GM19238 (cell line): Measurements from ENCODE around the gene PTGFRN.

ENCODE experiments used
- DNase-seq: peaks from one replicate; pipeline ENCODE4 v3.0.0; 2011; ENCODE audit warnings: low spot score; ENCODE audit not compliant: insufficient read length

Gene PTGFRN

DNA sequence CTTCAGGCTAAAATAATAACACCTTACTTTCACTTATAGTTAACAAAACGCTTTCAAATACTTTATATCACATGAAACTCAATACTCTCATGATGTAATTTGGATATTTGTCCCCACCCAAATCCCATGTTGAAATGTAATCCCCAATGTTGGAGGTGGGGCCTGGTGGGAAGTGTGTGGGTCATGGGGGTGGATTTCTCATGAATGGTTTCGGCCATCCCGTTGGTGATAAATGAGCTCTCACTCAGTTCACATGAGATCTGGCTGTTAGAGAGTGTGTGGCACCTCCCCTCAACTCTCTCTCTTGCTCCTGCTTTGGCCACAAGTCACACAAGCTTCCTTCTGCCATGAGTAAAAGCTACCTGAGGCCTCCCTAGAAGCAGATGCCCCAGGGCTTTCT, 22.5 kb upstream of the PTGFRN start:
- no peak for DNase-seq

DNA sequence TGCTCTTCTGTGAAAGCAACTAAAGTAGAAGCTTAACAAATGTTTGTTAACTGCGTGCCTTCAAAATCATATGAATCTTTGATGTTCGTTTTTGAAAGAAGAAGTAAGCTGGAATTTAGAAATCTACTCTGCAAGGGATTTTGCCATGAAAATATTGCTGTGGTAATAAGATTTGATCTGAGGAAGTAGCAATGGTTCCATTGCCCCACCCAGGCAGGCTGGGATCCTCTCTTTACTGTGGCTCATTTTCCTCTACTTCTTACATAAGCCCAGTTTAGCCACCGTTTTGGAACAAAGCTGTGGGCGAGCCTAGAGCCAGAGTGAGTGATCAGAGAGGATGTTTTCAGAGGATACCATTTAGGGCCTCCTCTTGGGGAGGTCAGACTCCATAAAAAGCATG, 20.3 kb upstream of the PTGFRN start:
- no peak for DNase-seq

DNA sequence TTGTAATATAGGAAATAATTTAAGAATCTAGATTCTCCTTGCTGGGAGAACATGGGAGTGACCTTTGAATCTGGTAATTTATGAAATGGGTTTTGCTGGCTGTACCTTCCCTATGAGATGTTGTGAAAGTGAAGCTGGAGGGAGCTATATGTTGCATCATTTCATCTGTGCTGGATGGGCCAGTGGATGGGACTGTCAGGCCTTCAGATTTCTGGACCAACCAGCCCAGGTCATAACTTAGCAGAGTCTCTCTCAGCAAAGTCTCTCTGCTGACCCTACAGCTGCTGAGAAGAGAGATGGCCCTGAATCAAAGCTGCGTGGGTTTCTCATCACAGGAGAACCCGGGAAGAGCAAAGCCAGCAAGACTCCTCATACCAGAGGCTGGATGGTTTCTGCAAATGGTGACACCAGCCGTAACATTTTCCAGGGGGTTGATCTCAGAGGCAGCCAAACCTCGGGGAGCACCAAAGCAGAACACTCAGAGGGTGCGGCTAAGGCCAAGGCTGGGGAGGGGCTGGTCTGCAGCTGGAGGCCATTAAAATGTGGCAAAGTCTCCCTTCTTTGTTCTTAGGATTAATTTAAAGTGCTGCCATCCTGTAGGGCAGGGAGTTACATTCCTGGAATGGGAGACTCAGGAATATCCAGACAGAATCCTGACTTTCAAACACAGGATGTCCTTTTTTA, 18.2 kb upstream of the PTGFRN start:
- no peak for DNase-seq

DNA sequence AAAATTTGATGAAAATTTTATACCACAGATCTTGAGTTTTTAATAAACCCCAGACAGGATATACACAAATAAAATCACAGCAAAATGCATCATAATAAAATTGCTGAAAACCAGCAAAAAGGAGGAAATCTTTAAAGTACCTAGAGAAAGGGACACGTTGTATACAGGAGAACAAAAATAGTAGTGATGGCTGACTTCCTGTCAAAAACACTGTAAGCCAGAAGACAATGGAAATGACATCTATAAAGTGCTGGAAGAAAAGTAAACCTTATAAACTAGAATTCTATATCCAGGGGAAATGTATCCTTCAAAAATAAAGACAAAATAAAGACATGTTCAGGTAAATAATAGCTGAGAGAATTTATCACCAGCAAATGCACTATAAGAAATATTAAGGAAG, 14.6 kb upstream of the PTGFRN start:
- DNase-seq = no peak

DNA sequence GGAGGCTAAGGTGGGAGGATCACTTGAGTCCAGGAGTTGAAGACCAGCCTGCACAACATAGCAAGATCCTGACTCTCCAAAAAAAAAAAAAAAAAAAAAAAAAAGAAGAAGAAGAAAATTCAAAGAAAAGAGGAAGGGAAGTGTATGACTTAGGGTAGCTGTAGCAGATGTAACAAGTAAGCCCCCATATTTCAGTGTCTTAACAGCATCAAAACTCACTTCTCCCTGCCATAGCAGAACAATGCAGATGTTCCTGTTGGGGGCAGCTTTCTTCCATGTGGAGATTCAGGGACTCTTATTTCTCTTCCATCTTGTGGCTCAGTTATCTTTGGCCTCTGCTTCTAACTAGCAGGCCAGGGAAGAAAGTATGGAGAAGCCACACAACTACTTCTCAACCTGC, 10.2 kb upstream of the PTGFRN start:
- no peak for DNase-seq

DNA sequence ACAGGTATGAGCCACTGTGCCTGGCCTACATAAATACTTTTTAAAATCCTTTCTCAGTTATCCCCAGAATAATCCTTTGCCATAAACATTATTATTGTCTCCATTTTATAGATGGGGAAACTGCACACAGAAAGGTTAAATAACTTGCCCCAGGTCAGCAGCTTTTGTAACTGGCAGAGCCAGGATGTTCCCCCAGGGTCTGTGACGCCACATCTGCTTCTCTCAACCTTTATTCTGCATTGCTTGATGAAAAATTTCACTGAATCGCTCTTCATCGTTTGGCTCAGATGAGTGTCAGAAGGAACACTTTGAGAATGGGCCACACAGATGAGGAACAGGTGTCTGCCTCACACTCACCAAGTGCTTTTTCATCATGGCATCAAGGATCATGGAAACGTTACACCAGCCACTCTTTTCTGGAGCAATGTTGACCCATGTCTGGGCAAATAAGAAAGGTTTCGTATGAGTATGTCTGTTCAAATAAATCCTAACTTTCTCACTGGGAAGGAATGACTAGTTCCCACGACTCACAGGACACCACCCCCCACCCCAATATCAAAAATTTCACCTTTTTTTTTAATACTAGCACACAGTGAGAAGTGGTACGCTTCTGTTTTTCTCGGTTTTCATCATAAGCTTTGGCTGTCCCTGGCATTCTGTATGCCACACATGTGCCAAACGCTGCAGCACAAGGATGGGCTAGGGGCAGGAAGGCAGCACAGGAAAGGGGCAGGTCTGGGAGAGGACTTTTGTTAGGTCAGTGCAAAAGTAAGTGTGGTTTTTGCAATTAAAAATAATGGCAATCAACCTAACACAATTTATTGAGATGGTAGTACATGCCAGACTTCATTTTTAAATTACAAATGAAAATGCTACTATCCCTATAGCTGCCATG, 9.0 kb upstream of the PTGFRN start:
- no peak for DNase-seq

DNA sequence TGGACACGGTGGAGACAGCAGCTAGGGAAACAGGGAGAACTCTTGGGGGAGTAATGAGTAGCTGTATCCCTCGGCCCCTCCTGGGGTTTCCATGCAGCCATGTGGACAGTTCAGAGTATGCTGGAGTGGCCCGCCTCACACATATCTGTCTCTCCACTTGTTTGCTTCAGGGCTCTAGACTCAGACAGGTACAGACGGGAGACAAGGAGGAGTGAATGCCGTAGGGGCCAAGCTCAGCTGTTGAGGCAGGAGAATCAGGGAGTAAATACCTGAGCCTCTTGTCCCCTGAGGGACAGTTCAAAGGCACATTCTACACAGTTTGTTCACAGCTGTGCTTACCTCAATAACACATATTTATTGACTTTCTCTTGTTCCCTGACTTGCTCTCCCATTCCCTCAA, 7.7 kb upstream of the PTGFRN start:
- no peak for DNase-seq

DNA sequence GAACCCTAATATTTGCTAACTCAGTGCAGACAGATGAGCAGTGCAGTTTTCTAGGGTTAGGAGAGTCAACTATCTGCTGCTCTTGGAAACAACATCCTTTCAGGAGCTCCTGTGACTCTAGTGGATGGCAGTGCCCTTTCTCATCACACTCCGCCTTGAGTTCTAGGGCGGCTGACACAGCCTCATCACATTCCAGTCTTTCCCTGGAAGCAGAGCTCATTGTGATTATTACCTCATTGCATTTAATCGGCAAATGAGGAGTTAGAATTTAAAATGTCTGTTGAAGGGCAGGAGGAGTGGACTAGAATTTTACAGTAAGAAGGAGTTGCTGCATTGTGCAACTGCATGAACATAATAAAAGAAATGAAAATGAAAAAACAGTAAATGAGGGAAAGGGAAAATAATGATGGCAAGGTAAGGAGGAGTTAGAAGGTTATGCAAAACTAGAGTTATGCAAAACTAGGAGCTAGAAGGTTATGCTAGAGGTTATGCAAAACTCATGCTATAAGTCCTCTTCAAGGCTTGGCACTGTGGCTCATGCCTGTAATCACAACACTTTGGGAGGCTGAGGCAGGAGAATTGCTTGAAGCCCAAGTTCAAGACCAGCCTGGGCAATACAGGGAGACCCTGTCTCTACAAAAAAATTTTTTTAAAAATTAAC, 6.9 kb upstream of the PTGFRN start:
- DNase-seq = no peak

DNA sequence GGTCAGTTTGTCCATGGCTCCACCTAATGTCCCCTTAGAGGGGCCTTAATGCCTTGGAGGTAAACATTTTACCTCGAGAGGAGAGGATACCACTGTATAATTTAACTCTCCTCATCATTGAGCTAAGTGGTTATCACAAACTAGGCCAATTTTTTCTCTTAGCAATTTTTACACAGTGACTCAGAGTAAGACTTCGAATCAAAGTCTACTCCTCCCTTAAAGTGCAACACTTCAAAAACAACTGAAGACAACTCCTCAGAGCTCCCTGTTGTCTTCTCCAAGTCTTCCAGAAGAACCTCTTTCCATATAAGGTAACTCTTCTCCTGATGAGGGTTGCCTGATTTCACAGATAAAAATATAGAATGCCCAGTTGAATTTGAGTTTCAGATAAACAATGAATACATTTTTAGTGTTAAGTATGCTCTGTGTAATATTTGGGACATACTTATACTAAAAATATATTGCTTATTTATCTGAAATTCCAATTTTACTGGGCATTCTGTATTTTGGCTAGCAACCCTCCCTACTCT, 4.9 kb upstream of the PTGFRN start:
- no peak for DNase-seq

DNA sequence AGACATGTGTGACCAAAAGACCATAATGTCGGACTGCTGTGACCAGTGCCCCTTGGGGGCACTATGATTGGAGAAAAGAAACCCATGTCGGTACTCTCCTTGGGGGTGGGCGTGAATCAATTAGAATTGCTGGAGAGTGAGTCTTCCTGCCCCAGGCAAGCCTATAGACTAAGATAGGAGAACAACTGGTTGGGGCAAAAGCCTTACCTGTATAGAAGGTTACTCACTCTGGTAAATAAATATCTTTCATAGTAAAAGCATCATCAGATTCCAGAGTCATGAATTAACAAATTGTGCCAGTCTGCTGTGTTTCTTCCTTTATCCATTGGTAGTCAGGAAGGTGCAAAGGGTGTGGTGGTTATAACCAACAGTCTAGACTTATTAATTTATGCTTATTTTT, 2.9 kb upstream of the PTGFRN start:
- no peak for DNase-seq

DNA sequence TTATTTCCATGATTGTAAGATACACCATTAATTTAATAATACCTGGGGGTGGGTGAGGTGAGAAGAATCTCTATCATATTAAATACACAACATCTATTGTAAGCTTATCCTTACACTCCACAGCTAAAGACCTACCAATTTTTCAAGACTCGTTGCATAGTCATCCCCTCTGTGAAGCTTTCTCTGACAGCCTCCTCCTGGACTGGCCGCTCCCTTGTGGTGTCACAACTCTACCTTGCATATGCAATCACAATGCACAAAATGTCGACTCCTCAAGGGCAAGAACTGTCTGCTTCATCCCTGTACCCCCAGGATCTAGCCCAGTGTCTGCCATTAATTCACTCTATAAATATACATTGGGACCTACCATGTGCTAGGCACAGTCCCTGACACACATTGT, 2.4 kb upstream of the PTGFRN start:
- no peak for DNase-seq

DNA sequence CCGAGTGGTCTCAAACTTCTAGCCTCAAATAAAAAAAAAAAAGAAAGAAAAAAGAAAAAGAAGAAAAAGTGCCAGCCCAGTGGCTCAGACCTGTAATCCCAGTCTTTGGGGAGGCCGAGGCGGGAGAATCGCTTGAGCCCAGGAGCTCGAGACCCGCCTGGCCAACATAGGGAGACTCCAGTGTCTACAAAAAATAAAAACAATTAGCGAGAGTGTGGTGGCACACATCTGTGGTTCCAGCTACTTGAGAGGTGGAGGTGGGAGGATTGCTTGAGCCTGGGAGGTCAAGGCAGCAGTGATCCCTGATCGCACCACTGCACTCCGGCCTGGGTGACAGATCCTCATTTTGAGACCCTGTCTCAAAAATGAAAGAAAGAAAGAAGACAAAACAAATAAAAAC, 1.4 kb upstream of the PTGFRN start:
- DNase-seq = no peak

DNA sequence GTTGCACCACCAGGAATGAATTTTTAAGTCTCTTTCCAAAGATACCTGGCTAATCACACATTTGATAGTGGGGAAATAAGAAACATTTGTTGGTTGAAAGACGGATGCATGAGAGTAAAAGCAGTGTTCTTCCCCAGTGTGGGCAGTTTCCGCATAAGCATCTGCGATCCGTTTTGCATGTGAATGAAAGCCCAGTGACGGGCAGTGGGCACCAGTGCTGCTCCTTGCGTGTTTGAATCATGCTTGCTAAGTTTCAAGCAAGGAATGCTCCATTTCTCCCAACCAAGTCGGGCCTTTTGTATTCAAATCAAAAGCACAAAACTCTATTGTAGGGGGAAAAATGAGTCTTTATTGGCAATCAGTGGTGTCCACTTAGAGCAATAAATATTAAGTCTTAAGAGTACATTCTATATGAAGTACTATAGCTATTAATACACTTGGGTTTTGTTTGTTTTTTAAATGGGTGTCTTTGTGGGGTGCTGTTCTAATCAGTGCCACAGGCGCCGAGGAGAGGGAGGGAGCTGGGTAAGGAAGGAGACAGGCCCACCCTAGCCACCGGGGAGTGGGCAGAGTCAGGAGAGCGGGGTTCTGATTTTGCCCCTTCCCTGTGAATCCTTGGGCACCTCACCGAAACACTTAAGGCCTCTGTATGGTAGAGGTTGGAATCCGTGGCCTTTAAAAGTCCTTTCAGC, 750 bp upstream of the PTGFRN start:
- no peak for DNase-seq

DNA sequence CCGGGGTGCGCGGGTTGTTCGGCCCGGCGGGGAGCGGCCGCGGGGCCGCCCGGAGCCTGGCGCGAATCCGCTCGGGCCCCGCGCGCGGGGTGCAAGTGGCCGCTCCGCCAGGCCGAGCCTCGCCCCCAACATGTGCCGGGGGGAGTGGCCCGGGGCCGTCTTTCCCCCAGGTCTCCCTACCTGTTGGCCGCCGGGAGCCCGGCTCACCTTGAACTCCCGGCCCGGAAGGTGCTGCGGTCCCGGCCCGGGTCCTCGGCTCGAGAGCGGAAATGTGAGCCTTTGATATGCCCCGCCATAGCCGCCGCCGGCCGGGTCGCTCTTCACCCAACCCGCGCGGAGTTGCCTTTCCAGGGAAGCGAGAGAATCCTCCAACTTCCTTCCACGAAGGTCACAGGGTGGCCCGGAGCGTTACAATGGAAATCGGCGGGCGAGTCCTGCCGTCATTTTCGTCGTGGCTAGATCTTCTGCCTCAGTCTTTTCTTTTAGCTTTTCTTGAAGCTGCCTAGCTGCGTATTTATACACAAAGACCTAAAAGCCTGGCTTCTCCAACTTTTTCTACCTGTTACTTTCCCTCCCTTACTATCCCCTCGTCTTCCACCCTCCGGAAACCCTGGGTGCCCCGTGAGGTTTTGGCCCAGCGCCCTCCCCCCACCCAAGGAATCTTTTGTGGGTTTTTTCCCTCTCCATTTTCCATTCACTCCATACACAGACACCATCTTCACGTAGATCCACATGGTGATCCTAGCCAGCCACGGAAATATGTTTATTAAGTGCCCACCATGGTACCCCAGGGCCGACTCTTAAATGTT, 867 bp downstream of the PTGFRN start:
- DNase-seq = peak; percentile 18

DNA sequence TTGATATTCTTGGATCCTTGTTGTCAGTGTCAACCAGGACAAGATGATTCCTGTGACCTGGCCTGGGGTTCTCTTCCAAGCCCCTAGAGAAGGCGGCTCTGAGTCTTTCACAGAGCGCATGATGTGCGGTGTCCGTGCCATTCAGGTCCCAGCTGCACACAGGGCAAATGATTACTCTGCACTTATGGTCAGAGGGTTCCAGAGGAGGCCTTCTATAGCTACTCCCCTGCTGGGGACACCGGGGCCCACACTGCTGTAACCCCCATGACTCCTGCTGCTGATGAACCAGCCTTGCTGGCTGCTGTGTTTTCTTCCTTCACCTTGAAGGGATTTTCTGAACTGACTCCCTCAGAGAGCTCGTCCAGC, 1.5 kb downstream of the PTGFRN start:
- DNase-seq = no peak

DNA sequence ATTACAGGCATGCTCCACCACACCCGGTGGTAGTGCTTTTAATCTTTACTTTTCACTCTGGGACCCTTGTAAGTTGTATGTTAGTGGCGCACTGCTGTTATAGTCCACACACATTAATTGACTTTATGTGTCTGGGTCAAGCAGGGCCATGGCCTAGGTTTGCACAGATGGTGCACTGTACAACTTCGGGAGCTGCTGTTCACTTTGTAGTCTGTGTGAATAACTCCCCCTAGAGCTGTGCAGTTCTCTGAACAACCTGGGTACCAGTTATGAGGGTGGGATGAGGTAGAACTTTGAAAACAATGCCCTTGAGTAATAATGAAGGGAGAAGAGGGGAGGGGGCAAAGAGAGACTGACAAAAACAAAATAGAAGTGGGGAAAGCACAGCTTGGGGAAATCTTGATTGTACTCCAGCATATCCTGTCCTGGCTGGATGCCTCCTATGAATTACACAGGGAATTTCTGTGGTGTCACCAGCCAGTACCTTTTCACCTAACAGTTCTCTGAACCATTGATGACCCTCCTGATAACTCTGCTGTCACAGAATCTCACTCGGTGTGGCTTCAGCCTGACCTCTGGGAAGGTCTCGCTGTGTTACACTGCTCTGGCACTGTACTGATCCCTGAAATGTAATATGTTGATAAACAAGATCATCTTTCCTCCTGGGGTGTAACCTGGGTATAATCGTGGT, 2.2 kb downstream of the PTGFRN start:
- DNase-seq = no peak

DNA sequence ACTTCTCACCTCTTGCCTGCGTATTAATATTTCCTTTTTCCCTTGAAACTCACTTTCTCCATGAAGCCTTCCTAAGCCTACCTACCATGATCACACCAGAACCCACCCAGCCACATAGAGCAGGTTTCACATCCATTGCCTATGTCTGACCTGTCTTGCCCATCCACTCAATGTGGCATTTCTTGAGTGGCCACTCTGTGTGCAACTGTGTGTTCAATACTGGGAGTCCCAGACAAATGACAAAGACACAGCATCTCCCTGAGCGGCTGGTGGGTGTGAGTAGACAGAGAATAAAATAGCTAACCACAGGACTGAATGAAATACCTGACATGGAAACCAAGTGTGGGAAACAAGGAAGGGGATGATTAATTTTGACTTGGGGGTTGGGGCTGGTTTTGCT, 3.1 kb downstream of the PTGFRN start:
- no peak for DNase-seq

DNA sequence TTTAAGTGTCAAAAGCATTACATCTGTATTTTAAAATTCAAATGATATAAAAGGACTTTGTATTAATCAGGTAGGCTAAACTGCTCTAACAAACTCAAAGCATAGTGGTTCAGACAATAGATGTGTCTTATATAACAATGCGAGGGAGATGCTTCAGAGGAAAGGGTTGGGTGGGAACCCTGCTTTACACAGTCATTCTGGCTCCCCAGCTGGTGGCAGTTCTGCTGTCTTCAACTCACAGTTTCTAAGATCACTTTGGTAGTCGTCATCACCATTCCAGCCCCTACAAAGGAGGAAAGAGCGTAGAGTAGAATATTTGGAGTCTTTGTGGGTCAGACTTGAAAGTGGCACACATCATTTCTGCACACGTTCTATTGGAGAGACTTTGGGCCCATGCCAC, 4.2 kb downstream of the PTGFRN start:
- no peak for DNase-seq

DNA sequence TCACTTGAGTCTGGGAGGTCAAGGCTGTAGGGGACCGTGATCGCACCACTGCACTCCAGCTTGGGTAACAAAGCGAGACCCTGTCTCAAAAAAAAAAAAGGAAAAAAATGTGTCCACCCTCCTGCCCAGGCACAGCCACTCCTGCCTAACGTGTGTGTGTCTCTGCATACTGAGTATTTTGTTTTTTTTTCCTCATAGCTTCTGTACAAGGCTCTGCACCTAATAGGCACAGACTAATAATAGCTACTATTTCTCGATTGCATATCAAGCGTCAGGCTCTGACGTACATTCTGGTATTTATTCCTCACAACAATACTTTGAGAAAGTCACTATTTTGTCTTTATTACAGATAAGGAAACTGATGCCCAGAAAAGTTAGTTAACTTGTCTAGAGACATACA, 5.0 kb downstream of the PTGFRN start:
- no peak for DNase-seq

DNA sequence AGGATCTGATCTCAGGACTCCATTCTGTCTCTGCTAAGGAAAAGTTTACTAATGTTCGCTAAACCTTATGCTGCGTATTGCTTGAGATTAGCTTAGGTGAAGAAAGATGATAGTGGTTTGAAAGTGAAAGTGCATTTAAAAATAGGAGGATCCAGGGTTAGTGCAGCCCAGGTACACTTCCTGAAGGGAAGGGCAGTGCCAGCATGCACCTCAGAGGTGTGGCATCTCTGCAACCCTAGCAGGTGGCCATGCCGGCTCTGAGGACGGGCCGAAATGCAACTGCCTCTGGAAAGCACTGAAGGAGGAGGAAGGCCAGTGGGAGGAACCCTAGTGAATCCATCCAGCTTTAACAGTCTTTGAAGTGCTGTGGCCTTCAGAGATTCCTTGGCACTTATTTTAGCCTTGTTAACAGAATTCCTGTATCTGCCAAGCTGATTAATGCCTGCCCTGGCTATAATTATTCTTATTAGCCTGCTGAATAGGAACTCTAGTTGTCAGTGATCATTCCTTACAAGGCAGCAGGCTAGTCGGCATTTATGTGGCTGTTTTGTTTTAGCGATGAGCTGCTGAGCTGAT, 5.5 kb downstream of the PTGFRN start:
- no peak for DNase-seq
